ENCODE measurements around the gene MOGAT3.

The MOGAT3 gene

GRCh38 chr7:101172005-101172853, 28.6 kb downstream of the MOGAT3 start:
- no peak overlapping the region for H4K8ac ChIP-seq (ENCODE audit: low read depth, low read length)
- H3K9ac ChIP-seq (ENCODE audit: low read length), result no peak overlapping the region
- H3K36me3 ChIP-seq (ENCODE audit: control insufficient read depth in 1 of 2, insufficient read depth in 2 of 2, low read length in 2 of 2), result no peaks in the 10 kb centered on the region
- no peak overlapping the region for H2BK120ac ChIP-seq (ENCODE audit: insufficient read depth, low read length, poor library complexity)
- no peak for DNase-seq
- H3K4me1 ChIP-seq (ENCODE audit: control insufficient read depth in 1 of 2, insufficient read depth in 2 of 2, low read length in 2 of 2), result peaks cover 12 to 21% of the 10 kb centered on the region in 2 experiments
- no peak overlapping the region for H2BK12ac ChIP-seq (ENCODE audit: low read length)
- H3K4me3 ChIP-seq (ENCODE audit: low read depth, low read length), result no peak overlapping the region
- WGBS (ENCODE audit: extremely low coverage, insufficient coverage, insufficient read length), result no CpG with 5 or more reads among the region's 79 CpGs
- H3K79me1 ChIP-seq (ENCODE audit: low read length), result no peaks in the 10 kb centered on the region
- H2AK5ac ChIP-seq (ENCODE audit: low read length), result no peak overlapping the region
- no peak overlapping the region for H2BK5ac ChIP-seq (ENCODE audit: low read depth, low read length, poor library complexity)
- H3K23ac ChIP-seq (ENCODE audit: low read length), result no peak overlapping the region
- H2AFZ ChIP-seq (ENCODE audit: insufficient read depth, low read length, poor library complexity), result no peak overlapping the region
- H3K79me2 ChIP-seq (ENCODE audit: control insufficient read depth, insufficient read depth, low read length, poor library complexity), result no peaks in the 10 kb centered on the region
- no peak overlapping the region for H3K18ac ChIP-seq (ENCODE audit: low read length)
- H3K14ac ChIP-seq (ENCODE audit: low read length), result no peak overlapping the region
- H3K4me2 ChIP-seq (ENCODE audit: low read length), result peak overlapping the region; percentile 30
- H4K12ac ChIP-seq (ENCODE audit: low read depth, low read length), result no peak overlapping the region
- H3K27ac ChIP-seq (ENCODE audit: low read depth, low read length), result no peak overlapping the region
- no peak overlapping the region for H3K4ac ChIP-seq (ENCODE audit: low read depth, low read length)
- H4K91ac ChIP-seq (ENCODE audit: low read depth, low read length), result no peak overlapping the region
- H3K9me3 ChIP-seq (ENCODE audit: insufficient read depth, low read depth, low read length), result peaks cover 12% of the 10 kb centered on the region
- peaks cover 57% of the 10 kb centered on the region for H3K27me3 ChIP-seq (ENCODE audit: insufficient read depth, low read length)

- DNase-seq, result no peak
- Histone ChIP-seq H3K4ac (ENCODE audit: low read depth, low read length) (no peak overlapping the region), H3K14ac (ENCODE audit: low read length) (no peak overlapping the region), H3K4me3 (ENCODE audit: low read depth, low read length) (no peak overlapping the region), H3K79me1 (ENCODE audit: low read length) (no peaks in the 10 kb centered on the region), H4K91ac (ENCODE audit: low read depth, low read length) (no peak overlapping the region), H2BK5ac (ENCODE audit: low read depth, low read length, poor library complexity) (no peak overlapping the region), H3K4me1 (ENCODE audit: control insufficient read depth in 1 of 2, insufficient read depth in 2 of 2, low read length in 2 of 2) (peaks cover 17 to 27% of the 10 kb centered on the region in 2 experiments), H2BK120ac (ENCODE audit: insufficient read depth, low read length, poor library complexity) (no peak overlapping the region), H2AK5ac (ENCODE audit: low read length) (no peak overlapping the region), H3K9ac (ENCODE audit: low read length) (no peak overlapping the region), H3K27me3 (ENCODE audit: insufficient read depth, low read length) (peaks cover 60% of the 10 kb centered on the region), H3K36me3 (ENCODE audit: control insufficient read depth in 1 of 2, insufficient read depth in 2 of 2, low read length in 2 of 2) (no peaks in the 10 kb centered on the region), H3K79me2 (ENCODE audit: control insufficient read depth, insufficient read depth, low read length, poor library complexity) (no peaks in the 10 kb centered on the region), H3K27ac (ENCODE audit: low read depth, low read length) (no peak overlapping the region), H3K23ac (ENCODE audit: low read length) (no peak overlapping the region), H2BK12ac (ENCODE audit: low read length) (no peak overlapping the region), H4K8ac (ENCODE audit: low read depth, low read length) (no peak overlapping the region), H4K12ac (ENCODE audit: low read depth, low read length) (no peak overlapping the region), H3K9me3 (ENCODE audit: insufficient read depth, low read depth, low read length) (peaks cover 12% of the 10 kb centered on the region), H3K18ac (ENCODE audit: low read length) (no peak overlapping the region), H2AFZ (ENCODE audit: insufficient read depth, low read length, poor library complexity) (no peak overlapping the region), H3K4me2 (ENCODE audit: low read length) (no peak overlapping the region)
- WGBS (ENCODE audit: extremely low coverage, insufficient coverage, insufficient read length), result no CpG with 5 or more reads among the region's 13 CpGs
Observed at GRCh38 chr7:101171442-101171837, 29.4 kb downstream of the MOGAT3 start.

GRCh38 chr7:101170617-101171441, 30.0 kb downstream of the MOGAT3 start:
- no peak overlapping the region for H3K14ac ChIP-seq (ENCODE audit: low read length)
- peaks cover 21 to 31% of the 10 kb centered on the region in 2 experiments for H3K4me1 ChIP-seq (ENCODE audit: control insufficient read depth in 1 of 2, insufficient read depth in 2 of 2, low read length in 2 of 2)
- H3K79me1 ChIP-seq (ENCODE audit: low read length), result no peaks in the 10 kb centered on the region
- no peak overlapping the region for H3K9ac ChIP-seq (ENCODE audit: low read length)
- no peak overlapping the region for H2AK5ac ChIP-seq (ENCODE audit: low read length)
- H3K27ac ChIP-seq (ENCODE audit: low read depth, low read length), result no peak overlapping the region
- DNase-seq, result no peak
- H2BK5ac ChIP-seq (ENCODE audit: low read depth, low read length, poor library complexity), result no peak overlapping the region
- no peak overlapping the region for H2BK12ac ChIP-seq (ENCODE audit: low read length)
- no peak overlapping the region for H2BK120ac ChIP-seq (ENCODE audit: insufficient read depth, low read length, poor library complexity)
- peaks cover 61% of the 10 kb centered on the region for H3K27me3 ChIP-seq (ENCODE audit: insufficient read depth, low read length)
- H3K79me2 ChIP-seq (ENCODE audit: control insufficient read depth, insufficient read depth, low read length, poor library complexity), result no peaks in the 10 kb centered on the region
- H2AFZ ChIP-seq (ENCODE audit: insufficient read depth, low read length, poor library complexity), result no peak overlapping the region
- no peak overlapping the region for H3K18ac ChIP-seq (ENCODE audit: low read length)
- H3K4me2 ChIP-seq (ENCODE audit: low read length), result no peak overlapping the region
- peaks cover 12% of the 10 kb centered on the region for H3K9me3 ChIP-seq (ENCODE audit: insufficient read depth, low read depth, low read length)
- no peak overlapping the region for H3K23ac ChIP-seq (ENCODE audit: low read length)
- H4K8ac ChIP-seq (ENCODE audit: low read depth, low read length), result no peak overlapping the region
- no CpG with 5 or more reads among the region's 17 CpGs for WGBS (ENCODE audit: extremely low coverage, insufficient coverage, insufficient read length)
- H4K91ac ChIP-seq (ENCODE audit: low read depth, low read length), result no peak overlapping the region
- no peaks in the 10 kb centered on the region for H3K36me3 ChIP-seq (ENCODE audit: control insufficient read depth in 1 of 2, insufficient read depth in 2 of 2, low read length in 2 of 2)
- no peak overlapping the region for H4K12ac ChIP-seq (ENCODE audit: low read depth, low read length)
- no peak overlapping the region for H3K4ac ChIP-seq (ENCODE audit: low read depth, low read length)
- no peak overlapping the region for H3K4me3 ChIP-seq (ENCODE audit: low read depth, low read length)

- Histone ChIP-seq H3K14ac (ENCODE audit: low read length) (no peak overlapping the region), H3K79me1 (ENCODE audit: low read length) (no peaks in the 10 kb centered on the region), H2BK5ac (ENCODE audit: low read depth, low read length, poor library complexity) (no peak overlapping the region), H4K91ac (ENCODE audit: low read depth, low read length) (no peak overlapping the region), H3K4me3 (ENCODE audit: low read depth, low read length) (no peak overlapping the region), H3K23ac (ENCODE audit: low read length) (no peak overlapping the region), H3K27me3 (ENCODE audit: insufficient read depth, low read length) (peaks cover 57% of the 10 kb centered on the region), H3K4me1 (ENCODE audit: control insufficient read depth in 1 of 2, insufficient read depth in 2 of 2, low read length in 2 of 2) (peaks cover 28 to 38% of the 10 kb centered on the region in 2 experiments), H3K79me2 (ENCODE audit: control insufficient read depth, insufficient read depth, low read length, poor library complexity) (no peaks in the 10 kb centered on the region), H3K4me2 (ENCODE audit: low read length) (peak overlapping the region; percentile 15), H3K4ac (ENCODE audit: low read depth, low read length) (no peak overlapping the region), H3K9ac (ENCODE audit: low read length) (no peak overlapping the region), H2BK12ac (ENCODE audit: low read length) (no peak overlapping the region), H3K9me3 (ENCODE audit: insufficient read depth, low read depth, low read length) (peaks cover 12% of the 10 kb centered on the region), H2AFZ (ENCODE audit: insufficient read depth, low read length, poor library complexity) (no peak overlapping the region), H2AK5ac (ENCODE audit: low read length) (no peak overlapping the region), H4K12ac (ENCODE audit: low read depth, low read length) (no peak overlapping the region), H3K27ac (ENCODE audit: low read depth, low read length) (no peak overlapping the region), H3K36me3 (ENCODE audit: control insufficient read depth in 1 of 2, insufficient read depth in 2 of 2, low read length in 2 of 2) (no peaks in the 10 kb centered on the region), H2BK120ac (ENCODE audit: insufficient read depth, low read length, poor library complexity) (no peak overlapping the region), H4K8ac (ENCODE audit: low read depth, low read length) (no peak overlapping the region), H3K18ac (ENCODE audit: low read length) (no peak overlapping the region)
- no CpG with 5 or more reads among the region's 33 CpGs for WGBS (ENCODE audit: extremely low coverage, insufficient coverage, insufficient read length)
- peak; percentile 40 to 74 for DNase-seq
Observed at GRCh38 chr7:101169838-101170551, 30.8 kb downstream of the MOGAT3 start.

Measured in trophoblast cell (in vitro differentiated cells and primary cell).